GM23338 (cell line): Measurements from ENCODE around the gene TCF12. TPM values are rescaled to one million over a fixed set of nuclear protein-coding genes. Genes with fewer than 3 reads are reported as not detected.

Experiments used
- ATAC-seq: fragments of 200-7000 bp; cut with Tn5 transposase; 3 replicates; pipeline ENCODE4 v1.9.1; 2020
- DNase-seq: peaks from one replicate; pipeline ENCODE4 v3.0.0-alpha.2; 2015; ENCODE audit warnings: low spot score
- H2AFZ ChIP-seq: fragments of 200-600 bp; sonication (generic); 2 replicates; pipeline ENCODE4 v1.8.0; 2016; ENCODE audit warnings: antibody characterized with exemption, mild to moderate bottlenecking, moderate library complexity
- H3F3A ChIP-seq: fragments of 200-600 bp; sonication (generic); replicated peaks from 2 replicates; pipeline ENCODE4 v1.8.0; 2017; ENCODE audit warnings: antibody characterized with exemption, mixed run types, low read depth
- H3K27ac ChIP-seq: fragments of 200-600 bp; sonication (generic); 2 replicates; pipeline ENCODE4 v1.6.1; 2016; ENCODE audit warnings: low read depth
- H3K27me3 ChIP-seq: fragments of 200-600 bp; sonication (generic); 2 replicates; pipeline ENCODE4 v1.8.0; 2016; ENCODE audit warnings: mild to moderate bottlenecking, mixed run types, moderate library complexity; ENCODE audit not compliant: insufficient read depth
- H3K36me3 ChIP-seq: fragments of 200-600 bp; sonication (generic); 2 replicates; pipeline ENCODE4 v1.8.0; 2016; ENCODE audit warnings: mild to moderate bottlenecking; ENCODE audit not compliant: insufficient read depth
- H3K4me1 ChIP-seq: fragments of 200-600 bp; sonication (generic); 2 replicates; pipeline ENCODE4 v1.8.0; 2016; ENCODE audit warnings: mild to moderate bottlenecking, moderate library complexity; ENCODE audit not compliant: insufficient read depth
- H3K4me2 ChIP-seq: fragments of 200-600 bp; sonication (generic); 2 replicates; pipeline ENCODE4 v1.7.1; 2017; ENCODE audit warnings: mixed run types
- H3K4me3 ChIP-seq: fragments of 200-600 bp; sonication (generic); 2 replicates; pipeline ENCODE4 v1.6.1; 2016; ENCODE audit warnings: mixed run types
- H3K79me2 ChIP-seq: fragments of 200-600 bp; sonication (generic); replicated peaks from 2 replicates; pipeline ENCODE4 v1.8.0; 2017; ENCODE audit warnings: mild to moderate bottlenecking; ENCODE audit not compliant: insufficient read depth
- H3K9me2 ChIP-seq: fragments of 200-600 bp; sonication (generic); 2 replicates; pipeline ENCODE4 v1.8.0; 2017; ENCODE audit not compliant: insufficient read depth
- H4K20me1 ChIP-seq: fragments of 200-600 bp; sonication (generic); replicated peaks from 2 replicates; pipeline ENCODE4 v1.8.0; 2017; ENCODE audit warnings: mild to moderate bottlenecking; ENCODE audit not compliant: insufficient read depth
- H3K27ac Mint-ChIP-seq: 2 replicates; pipeline ENCODE4 v1.8.0; 2020; ENCODE audit warnings: inconsistent platforms, mild to moderate bottlenecking, moderate library complexity, mixed read lengths
- H3K27me3 Mint-ChIP-seq: 3 replicates; pipeline ENCODE4 v1.8.0; 2022; ENCODE audit warnings: low read depth, mild to moderate bottlenecking, moderate library complexity, mixed read lengths, inconsistent platforms; ENCODE audit not compliant: insufficient read depth, poor library complexity
- H3K36me3 Mint-ChIP-seq: 3 replicates; pipeline ENCODE4 v1.8.0; 2021; ENCODE audit warnings: low read depth, mild to moderate bottlenecking, inconsistent platforms, moderate library complexity, mixed read lengths
- H3K4me1 Mint-ChIP-seq: 3 replicates; pipeline ENCODE4 v1.8.0; 2020; ENCODE audit warnings: mild to moderate bottlenecking, inconsistent platforms, mixed read lengths
- H3K4me3 Mint-ChIP-seq: 3 replicates; pipeline ENCODE4 v1.8.0; 2021; ENCODE audit warnings: moderate library complexity, mild to moderate bottlenecking, inconsistent platforms, mixed read lengths
- H3K9me3 Mint-ChIP-seq: 3 replicates; pipeline ENCODE4 v1.8.0; 2020; ENCODE audit warnings: moderate library complexity, mild to moderate bottlenecking, inconsistent platforms, mixed read lengths
- CREB1 ChIP-seq: fragments of 250-450 bp; sonication (Bioruptor Pico); IDR thresholded peaks from 2 replicates; pipeline ENCODE4 v1.5.0; 2020; ENCODE audit warnings: low read depth, mild to moderate bottlenecking, moderate library complexity
- EZH2 ChIP-seq: fragments of 200-600 bp; sonication (generic); IDR thresholded peaks from one replicate; pipeline ENCODE4 v1.8.0; 2017; ENCODE audit warnings: antibody characterized with exemption, mild to moderate bottlenecking, low read depth; ENCODE audit not compliant: unreplicated experiment
- EZH2phosphoT487 ChIP-seq: fragments of 200-600 bp; sonication (generic); IDR thresholded peaks from one replicate; pipeline ENCODE4 v1.8.1; 2018; ENCODE audit warnings: antibody characterized with exemption; ENCODE audit not compliant: unreplicated experiment
- JUNB ChIP-seq: IDR thresholded peaks from one replicate; pipeline ENCODE4 v1.6.1; 2016; ENCODE audit warnings: antibody characterized with exemption; ENCODE audit not compliant: unreplicated experiment
- NANOG ChIP-seq: IDR thresholded peaks from 2 replicates; pipeline ENCODE4 v1.6.1; 2016; ENCODE audit warnings: antibody characterized with exemption, borderline replicate concordance
- POLR2AphosphoS5 ChIP-seq: IDR thresholded peaks from 2 replicates; pipeline ENCODE4 v1.6.1; 2016; ENCODE audit warnings: antibody characterized with exemption, low read depth
- STAT1 ChIP-seq: IDR thresholded peaks from one replicate; pipeline ENCODE4 v1.6.1; 2016; ENCODE audit warnings: antibody characterized with exemption; ENCODE audit not compliant: unreplicated experiment
- ZNF331 ChIP-seq: fragments of 250-450 bp; sonication (Bioruptor Pico); IDR thresholded peaks from 2 replicates; pipeline ENCODE4 v1.5.0; 2020; ENCODE audit warnings: low read depth, mild to moderate bottlenecking, moderate library complexity
- polyA plus RNA-seq: library from polyadenylated mRNA; unstranded; fragments of >200 nt; fragmentation: Nextera tagmentation; extraction: Ambion mirVana; gene quantifications from 2 replicates; pipeline ENCODE4 v1.2.1, GENCODE V29; 2016
- total RNA-seq: library from RNA; depleted of rRNA; stranded (reverse); fragments of >200 nt; shearing (Covaris generic); gene quantifications from 2 replicates; pipeline ENCODE4 v1.2.3, GENCODE V29; 2014
- TF ChIP-seq, protein P1 (sequence below): fragments of 250-450 bp; sonication (Bioruptor Pico); IDR thresholded peaks from 2 replicates; pipeline ENCODE4 v1.5.0; 2020; ENCODE audit warnings: mild to moderate bottlenecking, moderate library complexity
- TF ChIP-seq, protein P2 (sequence below): IDR thresholded peaks from one replicate; pipeline ENCODE4 v1.6.1; 2018; ENCODE audit warnings: antibody characterized with exemption; ENCODE audit not compliant: unreplicated experiment
- TF ChIP-seq, protein P3 (sequence below): IDR thresholded peaks from 2 replicates; pipeline ENCODE4 v1.6.1; 2016; ENCODE audit warnings: antibody characterized with exemption
- TF ChIP-seq, protein P4 (sequence below), 2 experiments: fragments of 200-600 bp in 1 of 2; sonication (generic) in 1 of 2; conservative IDR thresholded peaks; 2 replicates each; pipeline versions ENCODE4 v1.5.1 to v1.6.1; 2016 to 2017; ENCODE audit warnings: antibody characterized with exemption in 2 of 2, low read depth in 2 of 2, mild to moderate bottlenecking in 2 of 2, moderate library complexity in 1 of 2

TCF12 gene
- total and polyA plus RNA-seq, 2 experiments from 2014 or later: 27.6 to 104 TPM

GRCh38 chr15:57263520-57263919 is 345.1 kb downstream of the TCF12 start:
- no peak overlapping the region for H3K27ac ChIP-seq
- TF ChIP-seq POLR2AphosphoS5: no peak
- TF ChIP-seq, protein P1, sequence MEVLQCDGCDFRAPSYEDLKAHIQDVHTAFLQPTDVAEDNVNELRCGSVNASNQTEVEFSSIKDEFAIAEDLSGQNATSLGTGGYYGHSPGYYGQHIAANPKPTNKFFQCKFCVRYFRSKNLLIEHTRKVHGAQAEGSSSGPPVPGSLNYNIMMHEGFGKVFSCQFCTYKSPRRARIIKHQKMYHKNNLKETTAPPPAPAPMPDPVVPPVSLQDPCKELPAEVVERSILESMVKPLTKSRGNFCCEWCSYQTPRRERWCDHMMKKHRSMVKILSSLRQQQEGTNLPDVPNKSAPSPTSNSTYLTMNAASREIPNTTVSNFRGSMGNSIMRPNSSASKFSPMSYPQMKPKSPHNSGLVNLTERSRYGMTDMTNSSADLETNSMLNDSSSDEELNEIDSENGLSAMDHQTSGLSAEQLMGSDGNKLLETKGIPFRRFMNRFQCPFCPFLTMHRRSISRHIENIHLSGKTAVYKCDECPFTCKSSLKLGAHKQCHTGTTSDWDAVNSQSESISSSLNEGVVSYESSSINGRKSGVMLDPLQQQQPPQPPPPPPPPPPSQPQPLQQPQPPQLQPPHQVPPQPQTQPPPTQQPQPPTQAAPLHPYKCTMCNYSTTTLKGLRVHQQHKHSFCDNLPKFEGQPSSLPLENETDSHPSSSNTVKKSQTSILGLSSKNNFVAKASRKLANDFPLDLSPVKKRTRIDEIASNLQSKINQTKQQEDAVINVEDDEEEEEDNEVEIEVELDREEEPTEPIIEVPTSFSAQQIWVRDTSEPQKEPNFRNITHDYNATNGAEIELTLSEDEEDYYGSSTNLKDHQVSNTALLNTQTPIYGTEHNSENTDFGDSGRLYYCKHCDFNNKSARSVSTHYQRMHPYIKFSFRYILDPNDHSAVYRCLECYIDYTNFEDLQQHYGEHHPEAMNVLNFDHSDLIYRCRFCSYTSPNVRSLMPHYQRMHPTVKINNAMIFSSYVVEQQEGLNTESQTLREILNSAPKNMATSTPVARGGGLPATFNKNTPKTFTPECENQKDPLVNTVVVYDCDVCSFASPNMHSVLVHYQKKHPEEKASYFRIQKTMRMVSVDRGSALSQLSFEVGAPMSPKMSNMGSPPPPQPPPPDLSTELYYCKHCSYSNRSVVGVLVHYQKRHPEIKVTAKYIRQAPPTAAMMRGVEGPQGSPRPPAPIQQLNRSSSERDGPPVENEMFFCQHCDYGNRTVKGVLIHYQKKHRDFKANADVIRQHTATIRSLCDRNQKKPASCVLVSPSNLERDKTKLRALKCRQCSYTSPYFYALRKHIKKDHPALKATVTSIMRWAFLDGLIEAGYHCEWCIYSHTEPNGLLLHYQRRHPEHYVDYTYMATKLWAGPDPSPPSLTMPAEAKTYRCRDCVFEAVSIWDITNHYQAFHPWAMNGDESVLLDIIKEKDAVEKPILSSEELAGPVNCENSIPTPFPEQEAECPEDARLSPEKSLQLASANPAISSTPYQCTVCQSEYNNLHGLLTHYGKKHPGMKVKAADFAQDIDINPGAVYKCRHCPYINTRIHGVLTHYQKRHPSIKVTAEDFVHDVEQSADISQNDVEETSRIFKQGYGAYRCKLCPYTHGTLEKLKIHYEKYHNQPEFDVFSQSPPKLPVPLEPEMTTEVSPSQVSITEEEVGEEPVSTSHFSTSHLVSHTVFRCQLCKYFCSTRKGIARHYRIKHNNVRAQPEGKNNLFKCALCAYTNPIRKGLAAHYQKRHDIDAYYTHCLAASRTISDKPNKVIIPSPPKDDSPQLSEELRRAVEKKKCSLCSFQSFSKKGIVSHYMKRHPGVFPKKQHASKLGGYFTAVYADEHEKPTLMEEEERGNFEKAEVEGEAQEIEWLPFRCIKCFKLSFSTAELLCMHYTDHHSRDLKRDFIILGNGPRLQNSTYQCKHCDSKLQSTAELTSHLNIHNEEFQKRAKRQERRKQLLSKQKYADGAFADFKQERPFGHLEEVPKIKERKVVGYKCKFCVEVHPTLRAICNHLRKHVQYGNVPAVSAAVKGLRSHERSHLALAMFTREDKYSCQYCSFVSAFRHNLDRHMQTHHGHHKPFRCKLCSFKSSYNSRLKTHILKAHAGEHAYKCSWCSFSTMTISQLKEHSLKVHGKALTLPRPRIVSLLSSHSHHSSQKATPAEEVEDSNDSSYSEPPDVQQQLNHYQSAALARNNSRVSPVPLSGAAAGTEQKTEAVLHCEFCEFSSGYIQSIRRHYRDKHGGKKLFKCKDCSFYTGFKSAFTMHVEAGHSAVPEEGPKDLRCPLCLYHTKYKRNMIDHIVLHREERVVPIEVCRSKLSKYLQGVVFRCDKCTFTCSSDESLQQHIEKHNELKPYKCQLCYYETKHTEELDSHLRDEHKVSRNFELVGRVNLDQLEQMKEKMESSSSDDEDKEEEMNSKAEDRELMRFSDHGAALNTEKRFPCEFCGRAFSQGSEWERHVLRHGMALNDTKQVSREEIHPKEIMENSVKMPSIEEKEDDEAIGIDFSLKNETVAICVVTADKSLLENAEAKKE: no peak
- TF ChIP-seq STAT1: no peak
- no peak for TF ChIP-seq CREB1
- no peak for TF ChIP-seq ZNF331 (CRISPR knock-in tag)
- TF ChIP-seq, protein P2, sequence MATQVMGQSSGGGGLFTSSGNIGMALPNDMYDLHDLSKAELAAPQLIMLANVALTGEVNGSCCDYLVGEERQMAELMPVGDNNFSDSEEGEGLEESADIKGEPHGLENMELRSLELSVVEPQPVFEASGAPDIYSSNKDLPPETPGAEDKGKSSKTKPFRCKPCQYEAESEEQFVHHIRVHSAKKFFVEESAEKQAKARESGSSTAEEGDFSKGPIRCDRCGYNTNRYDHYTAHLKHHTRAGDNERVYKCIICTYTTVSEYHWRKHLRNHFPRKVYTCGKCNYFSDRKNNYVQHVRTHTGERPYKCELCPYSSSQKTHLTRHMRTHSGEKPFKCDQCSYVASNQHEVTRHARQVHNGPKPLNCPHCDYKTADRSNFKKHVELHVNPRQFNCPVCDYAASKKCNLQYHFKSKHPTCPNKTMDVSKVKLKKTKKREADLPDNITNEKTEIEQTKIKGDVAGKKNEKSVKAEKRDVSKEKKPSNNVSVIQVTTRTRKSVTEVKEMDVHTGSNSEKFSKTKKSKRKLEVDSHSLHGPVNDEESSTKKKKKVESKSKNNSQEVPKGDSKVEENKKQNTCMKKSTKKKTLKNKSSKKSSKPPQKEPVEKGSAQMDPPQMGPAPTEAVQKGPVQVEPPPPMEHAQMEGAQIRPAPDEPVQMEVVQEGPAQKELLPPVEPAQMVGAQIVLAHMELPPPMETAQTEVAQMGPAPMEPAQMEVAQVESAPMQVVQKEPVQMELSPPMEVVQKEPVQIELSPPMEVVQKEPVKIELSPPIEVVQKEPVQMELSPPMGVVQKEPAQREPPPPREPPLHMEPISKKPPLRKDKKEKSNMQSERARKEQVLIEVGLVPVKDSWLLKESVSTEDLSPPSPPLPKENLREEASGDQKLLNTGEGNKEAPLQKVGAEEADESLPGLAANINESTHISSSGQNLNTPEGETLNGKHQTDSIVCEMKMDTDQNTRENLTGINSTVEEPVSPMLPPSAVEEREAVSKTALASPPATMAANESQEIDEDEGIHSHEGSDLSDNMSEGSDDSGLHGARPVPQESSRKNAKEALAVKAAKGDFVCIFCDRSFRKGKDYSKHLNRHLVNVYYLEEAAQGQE: no peak
- TF ChIP-seq, protein P3, sequence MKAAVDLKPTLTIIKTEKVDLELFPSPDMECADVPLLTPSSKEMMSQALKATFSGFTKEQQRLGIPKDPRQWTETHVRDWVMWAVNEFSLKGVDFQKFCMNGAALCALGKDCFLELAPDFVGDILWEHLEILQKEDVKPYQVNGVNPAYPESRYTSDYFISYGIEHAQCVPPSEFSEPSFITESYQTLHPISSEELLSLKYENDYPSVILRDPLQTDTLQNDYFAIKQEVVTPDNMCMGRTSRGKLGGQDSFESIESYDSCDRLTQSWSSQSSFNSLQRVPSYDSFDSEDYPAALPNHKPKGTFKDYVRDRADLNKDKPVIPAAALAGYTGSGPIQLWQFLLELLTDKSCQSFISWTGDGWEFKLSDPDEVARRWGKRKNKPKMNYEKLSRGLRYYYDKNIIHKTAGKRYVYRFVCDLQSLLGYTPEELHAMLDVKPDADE: no peak
- no peak for TF ChIP-seq EZH2phosphoT487
- TF ChIP-seq EZH2: no peak
- TF ChIP-seq, protein P4, sequence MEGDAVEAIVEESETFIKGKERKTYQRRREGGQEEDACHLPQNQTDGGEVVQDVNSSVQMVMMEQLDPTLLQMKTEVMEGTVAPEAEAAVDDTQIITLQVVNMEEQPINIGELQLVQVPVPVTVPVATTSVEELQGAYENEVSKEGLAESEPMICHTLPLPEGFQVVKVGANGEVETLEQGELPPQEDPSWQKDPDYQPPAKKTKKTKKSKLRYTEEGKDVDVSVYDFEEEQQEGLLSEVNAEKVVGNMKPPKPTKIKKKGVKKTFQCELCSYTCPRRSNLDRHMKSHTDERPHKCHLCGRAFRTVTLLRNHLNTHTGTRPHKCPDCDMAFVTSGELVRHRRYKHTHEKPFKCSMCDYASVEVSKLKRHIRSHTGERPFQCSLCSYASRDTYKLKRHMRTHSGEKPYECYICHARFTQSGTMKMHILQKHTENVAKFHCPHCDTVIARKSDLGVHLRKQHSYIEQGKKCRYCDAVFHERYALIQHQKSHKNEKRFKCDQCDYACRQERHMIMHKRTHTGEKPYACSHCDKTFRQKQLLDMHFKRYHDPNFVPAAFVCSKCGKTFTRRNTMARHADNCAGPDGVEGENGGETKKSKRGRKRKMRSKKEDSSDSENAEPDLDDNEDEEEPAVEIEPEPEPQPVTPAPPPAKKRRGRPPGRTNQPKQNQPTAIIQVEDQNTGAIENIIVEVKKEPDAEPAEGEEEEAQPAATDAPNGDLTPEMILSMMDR (conservative IDR thresholded peaks at IDR 0.05; ENCODE audit: low read depth in 2 of 2): no peak
- TF ChIP-seq JUNB: no peak
- TF ChIP-seq NANOG: no peak
- Mint-ChIP-seq H3K9me3 (no peaks in the 10 kb centered on the region), H3K4me1 (peaks cover 20% of the 10 kb centered on the region), H3K27me3 (no peaks in the 10 kb centered on the region), H3K36me3 (peaks cover 33% of the 10 kb centered on the region), H3K4me3 (no peak overlapping the region), H3K27ac (no peak overlapping the region)
- H2AFZ ChIP-seq: no peak overlapping the region
- H3K36me3 ChIP-seq: peaks cover 11% of the 10 kb centered on the region; the same call in 1 of the 2 replicates
- no peak for DNase-seq
- H3K79me2 ChIP-seq: no peaks in the 10 kb centered on the region; the same call in 1 of the 2 replicates
- no peaks in the 10 kb centered on the region for H3K9me2 ChIP-seq
- peaks cover 19% of the 10 kb centered on the region for H3K4me1 ChIP-seq
- H3K27me3 ChIP-seq: no peaks in the 10 kb centered on the region
- H4K20me1 ChIP-seq: no peaks in the 10 kb centered on the region
- H3K4me2 ChIP-seq: no peak overlapping the region
- no peak overlapping the region for H3K4me3 ChIP-seq
- H3F3A ChIP-seq: no peaks in the 10 kb centered on the region
- no peak for ATAC-seq
